Putamen (tissue), 1 donor: ENCODE results near the gene ADO.
"Not testable (repeated sequence)": the region's sequence is repeated elsewhere in the genome, so short reads cannot be mapped to it uniquely, and the experiment has no call there.

Source experiments
- DNase-seq: peaks from one replicate; pipeline ENCODE4 v3.0.0-alpha.2; 2016; ENCODE audit warnings: low spot score

Gene ADO

GRCh38 chr10:62804356-62805230 is at the start of gene ADO:
Gene ADO (plus strand): TSS chr10:62804720. CDS start chr10:62805060, 340 bp downstream.
- DNase-seq: peak; percentile 94

GRCh38 chr10:62754963-62755362 is 49.6 kb upstream of the ADO start:
- no peak for DNase-seq

GRCh38 chr10:62755662-62756653 is 48.6 kb upstream of the ADO start:
- no peak for DNase-seq

GRCh38 chr10:62759599-62760175 is 44.8 kb upstream of the ADO start:
- DNase-seq: peak; percentile 7

GRCh38 chr10:62760401-62760800 is 44.1 kb upstream of the ADO start:
- DNase-seq: no peak

GRCh38 chr10:62761115-62761514 is 43.4 kb upstream of the ADO start:
- no peak for DNase-seq

- no peak for DNase-seq
Observed at GRCh38 chr10:62763155-62763554, 41.4 kb upstream of the ADO start.

- DNase-seq: no peak
Observed at GRCh38 chr10:62764011-62764410, 40.5 kb upstream of the ADO start.

GRCh38 chr10:62765726-62766125 is 38.8 kb upstream of the ADO start:
- DNase-seq: no peak

- no peak for DNase-seq
Observed at GRCh38 chr10:62766386-62766785, 38.1 kb upstream of the ADO start.

- no peak for DNase-seq
Observed at GRCh38 chr10:62769574-62770242, 34.8 kb upstream of the ADO start.

GRCh38 chr10:62772186-62772974 is 32.1 kb upstream of the ADO start:
- no peak for DNase-seq

- DNase-seq: no peak
Observed at GRCh38 chr10:62778125-62778524, 26.4 kb upstream of the ADO start.

GRCh38 chr10:62779487-62780248 is 24.9 kb upstream of the ADO start:
- no peak for DNase-seq

- not testable (repeated sequence) for DNase-seq
Observed at GRCh38 chr10:62784537-62784936, 20.0 kb upstream of the ADO start.

- DNase-seq: not testable (repeated sequence)
Observed at GRCh38 chr10:62788285-62788684, 16.2 kb upstream of the ADO start.

- DNase-seq: no peak
Observed at GRCh38 chr10:62788861-62789467, 15.6 kb upstream of the ADO start.

GRCh38 chr10:62790019-62790555 is 14.4 kb upstream of the ADO start:
- DNase-seq: peak; percentile 50

GRCh38 chr10:62790571-62790970 is 13.9 kb upstream of the ADO start:
- DNase-seq: no peak
